ENCODE measurements around the gene PSMD14. TPM values are rescaled to one million over a fixed set of nuclear protein-coding genes. Genes with fewer than 3 reads are reported as not detected.

The PSMD14 gene
- total RNA-seq, 1 donor from 2014 or later = 42.8 TPM

DNA sequence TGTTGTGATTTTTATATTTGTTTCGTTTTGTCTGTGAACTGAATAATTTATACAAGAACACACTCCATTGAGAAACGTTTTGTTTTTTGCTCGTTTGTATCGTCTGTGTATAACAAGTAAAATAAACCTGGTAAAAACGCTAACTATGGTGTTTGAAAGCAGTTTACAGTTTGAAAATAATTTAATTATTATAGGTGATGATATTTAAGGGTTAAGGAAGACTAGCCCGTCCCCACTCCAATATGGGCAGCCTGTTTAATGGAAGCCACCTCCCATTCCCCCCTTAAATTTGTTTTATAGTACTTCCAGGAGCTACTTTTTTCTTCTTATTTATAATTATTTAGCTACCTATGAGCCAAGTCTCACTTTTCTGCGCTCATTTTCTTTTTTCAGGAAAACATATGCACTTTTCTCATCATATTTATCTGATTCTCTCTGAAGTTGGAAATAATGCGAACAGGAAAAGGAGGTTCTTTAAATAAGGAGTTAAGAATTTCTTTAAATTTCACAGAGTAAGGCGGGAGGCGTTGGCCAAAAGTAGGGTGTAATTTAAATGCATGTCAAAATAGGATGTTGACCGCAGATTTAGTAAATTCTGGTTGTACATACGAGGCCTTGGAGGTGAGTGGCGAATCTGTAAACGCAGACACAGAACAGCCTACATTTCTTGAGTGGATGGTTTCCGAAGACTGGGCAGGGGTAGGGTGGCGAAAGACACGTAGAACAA lies 117.7 kb downstream of the PSMD14 start:
- intact Hi-C loops (cut with DNase I) = no loop called here
- no peak for DNase-seq
- no peak for ATAC-seq (ENCODE audit: poor library complexity)

DNA sequence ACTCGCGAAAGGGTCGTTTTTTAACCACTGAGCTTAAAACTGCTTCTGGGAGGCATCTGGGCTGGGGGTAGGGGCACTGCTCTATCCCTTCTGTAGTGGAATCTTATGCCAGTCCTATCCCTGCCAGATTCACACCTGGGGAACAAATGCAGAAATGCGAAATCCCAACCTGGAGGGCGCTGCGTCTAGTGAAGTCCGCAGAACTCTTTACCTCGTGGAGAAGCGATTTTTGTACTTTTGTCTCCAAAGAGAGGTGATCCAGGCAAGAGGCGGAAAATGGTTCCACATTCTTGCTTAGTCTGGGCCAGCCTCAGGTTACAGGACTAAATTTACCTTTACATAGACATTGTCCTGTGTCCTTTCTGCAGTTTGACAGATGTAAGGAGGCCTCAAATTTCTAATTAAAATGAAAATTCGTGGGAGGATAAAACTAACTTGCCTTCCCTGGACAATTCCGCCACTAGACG lies 118.3 kb downstream of the PSMD14 start:
- DNase-seq (no peak), ATAC-seq (ENCODE audit: poor library complexity) (no peak)
- intact Hi-C loops (cut with DNase I) = no loop called here

DNA sequence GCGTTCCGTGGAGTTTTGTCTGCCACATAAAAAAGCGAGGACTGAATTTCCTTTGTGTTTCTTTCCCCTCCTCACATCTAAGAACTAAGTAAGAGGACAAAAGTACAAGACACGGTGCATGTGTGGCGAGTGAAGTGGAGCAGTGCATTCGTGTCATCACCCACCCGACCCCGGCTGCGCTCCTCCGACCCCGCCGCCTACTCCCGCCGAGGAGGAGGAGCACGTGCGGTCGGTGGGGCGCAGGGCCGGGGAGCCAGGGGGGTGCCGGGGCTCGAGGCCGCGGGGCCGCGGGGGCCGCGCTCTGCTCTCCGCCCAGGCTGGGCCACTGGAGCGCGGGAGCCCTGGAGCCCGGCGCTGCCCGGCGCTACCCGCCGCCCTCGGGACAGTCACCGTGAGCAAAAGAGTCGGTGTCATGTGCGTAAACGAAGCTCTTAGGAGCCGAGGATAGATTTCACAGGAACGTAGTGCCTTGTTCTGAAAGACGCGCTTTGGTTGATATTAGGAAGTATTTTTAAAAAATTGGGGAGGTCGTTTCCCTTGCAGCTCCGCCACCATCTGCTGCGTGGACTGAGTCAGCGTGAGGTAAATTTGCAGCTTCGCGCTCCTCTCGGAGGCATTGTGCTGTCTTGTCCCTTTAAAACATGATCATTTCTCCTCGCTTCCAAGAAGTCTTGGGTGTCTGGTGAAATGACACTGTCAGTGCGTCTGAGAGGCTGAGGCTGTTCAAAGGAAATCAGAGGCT lies 118.9 kb downstream of the PSMD14 start:
- ATAC-seq (ENCODE audit: poor library complexity) (no peak), DNase-seq (no peak)
- intact Hi-C loops (cut with DNase I) = no loop called here

DNA sequence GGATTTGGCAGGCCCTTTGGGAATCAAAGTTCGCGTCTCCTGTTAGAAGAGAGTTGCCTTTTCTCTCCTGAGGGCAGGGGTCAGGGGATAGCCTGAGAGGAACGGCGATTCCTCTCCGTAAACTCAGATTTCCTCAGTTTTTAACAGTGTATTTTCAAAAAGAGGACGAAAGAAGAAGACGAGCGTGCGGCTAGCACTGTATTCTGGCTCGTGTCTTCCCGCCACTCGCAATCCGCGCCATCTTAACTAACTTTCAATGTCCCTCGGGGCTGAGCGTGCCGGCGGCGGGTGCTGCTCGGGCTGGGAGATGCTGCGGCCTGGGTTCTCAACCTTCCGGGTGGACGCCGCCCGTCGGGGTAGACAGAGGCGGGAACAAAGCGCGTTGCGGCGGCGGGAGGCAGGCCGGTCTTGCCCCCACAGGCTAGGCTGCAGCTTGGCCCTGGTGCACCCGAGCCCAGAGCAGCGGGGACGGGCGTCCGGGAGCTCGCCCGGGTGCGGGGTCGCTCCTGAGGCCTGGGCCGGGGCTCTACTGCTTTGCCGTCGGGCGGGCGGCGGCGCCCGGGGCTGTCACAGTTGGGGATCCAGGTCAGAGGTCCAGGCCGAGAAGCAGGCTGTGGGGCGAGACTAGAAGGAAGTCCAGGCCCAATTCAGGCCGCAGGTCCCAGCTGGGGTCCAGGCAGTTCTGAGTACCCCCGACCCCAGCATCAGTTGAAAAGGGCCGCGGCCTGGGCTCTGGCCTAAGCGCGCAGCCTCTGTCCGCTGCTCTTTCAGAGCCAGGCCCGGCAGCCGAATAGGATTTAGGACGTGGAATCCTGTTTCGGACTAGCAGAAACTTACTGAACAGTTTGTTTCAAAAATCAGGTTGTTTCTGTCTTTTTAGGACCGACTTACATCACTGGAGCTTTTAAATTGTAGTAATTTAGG lies 119.7 kb downstream of the PSMD14 start:
- ATAC-seq (ENCODE audit: poor library complexity) = no peak
- intact Hi-C loops (cut with DNase I) = no loop called here
- no peak for DNase-seq

- intact Hi-C loops (cut with DNase I) = no loop called here
- ATAC-seq (ENCODE audit: poor library complexity) = no peak
- no peak for DNase-seq
Observed at GRCh38 chr2:161430386-161430785, 122.2 kb downstream of the PSMD14 start.

DNA sequence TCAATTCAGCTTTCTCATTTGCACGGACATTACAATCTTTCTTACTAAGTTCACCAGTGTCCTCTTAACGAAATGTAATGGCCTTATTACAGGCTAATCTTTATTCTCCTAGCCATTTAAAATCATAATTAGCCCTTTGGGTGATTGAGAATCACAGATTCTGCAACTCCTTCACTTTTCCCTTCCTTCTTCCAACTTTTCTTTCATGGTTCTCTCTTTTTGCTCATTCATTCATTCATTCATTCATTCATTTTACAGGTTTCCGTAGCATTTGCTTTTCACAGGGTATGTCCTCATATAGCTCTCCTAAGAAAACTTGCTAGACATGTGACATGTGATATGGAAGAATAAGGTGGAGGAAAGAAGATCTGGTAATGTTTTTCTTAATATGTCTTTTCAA lies 123.9 kb downstream of the PSMD14 start:
- DNase-seq (no peak), ATAC-seq (ENCODE audit: poor library complexity) (no peak)
- intact Hi-C loops (cut with DNase I) = no loop called here

GRCh38 chr2:161434118-161434517 lies 125.9 kb downstream of the PSMD14 start:
- intact Hi-C loops (cut with DNase I) = no loop called here
- no peak for ATAC-seq (ENCODE audit: poor library complexity)
- no peak for DNase-seq

DNA sequence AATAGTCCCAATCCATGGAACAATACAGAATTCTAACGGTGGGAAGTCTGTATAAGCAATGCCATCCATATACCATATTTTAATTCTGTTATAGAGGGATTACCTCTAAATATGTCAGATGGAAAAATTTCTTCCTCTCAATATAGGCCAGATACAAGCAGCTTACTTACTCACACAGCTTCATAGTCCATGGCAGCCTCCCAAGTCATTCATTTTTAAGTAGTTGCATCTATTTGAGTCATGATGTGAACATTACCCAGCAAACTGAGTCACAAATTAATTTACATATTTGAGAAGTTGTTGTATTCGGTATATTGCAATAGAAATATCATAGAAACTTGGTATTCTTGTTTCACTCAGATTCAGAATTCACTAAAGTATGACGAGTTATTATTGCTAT lies 128.2 kb downstream of the PSMD14 start:
- ATAC-seq (ENCODE audit: poor library complexity) (no peak), DNase-seq (no peak)
- intact Hi-C loops (cut with DNase I) = no loop called here

DNA sequence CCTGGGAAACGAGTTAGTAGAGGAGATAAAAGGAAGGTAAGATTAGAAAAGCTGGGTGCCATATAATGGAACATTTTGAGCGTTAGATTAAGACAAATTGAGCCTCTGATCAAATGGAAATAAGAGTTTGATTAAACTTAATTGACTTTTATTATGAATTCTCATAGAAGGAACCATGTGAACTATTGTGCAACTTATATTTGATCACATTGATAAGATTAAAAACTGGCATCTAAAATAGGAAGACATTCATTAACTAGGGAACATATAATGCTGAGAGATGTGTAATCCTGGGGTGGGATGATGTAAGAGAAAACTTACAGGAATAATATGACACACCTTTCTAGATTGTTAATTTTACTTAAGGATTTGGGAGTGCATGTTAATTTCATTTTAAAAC lies 130.4 kb downstream of the PSMD14 start:
- no peak for ATAC-seq (ENCODE audit: poor library complexity)
- no peak for DNase-seq
- intact Hi-C loops (cut with DNase I) = no loop called here

- no peak for ATAC-seq (ENCODE audit: poor library complexity)
- intact Hi-C loops (cut with DNase I) = no loop called here
- DNase-seq = no peak
Observed at GRCh38 chr2:161445097-161445496, 136.9 kb downstream of the PSMD14 start.

GRCh38 chr2:161448431-161448830 lies 140.2 kb downstream of the PSMD14 start:
- intact Hi-C loops (cut with DNase I) = no loop called here
- DNase-seq (no peak), ATAC-seq (ENCODE audit: poor library complexity) (no peak)

Other genes with a start within 250 kb of the PSMD14 start
- gene TANK, start 148.0 kb upstream of the PSMD14 start, total RNA-seq = 25.7 TPM
- gene TBR1, start 107.9 kb downstream of the PSMD14 start, total RNA-seq = not detected